Activated CD4-positive, CD25-positive, alpha-beta regulatory T cell treated with anti-CD3 and anti-CD28 coated beads, Interleukin-2, amount 50 U/mL, for 24 hours (primary cell): ENCODE results near the gene SLC7A1.

Source experiments
- ATAC-seq, 2 donors: fragments of 150-1000 bp; cut with Tn5 transposase; one replicate each; pipeline ENCODE4 v1.10.0; 2021; ENCODE audit warnings: mild to moderate bottlenecking in 1 of 2, moderate library complexity in 1 of 2

SLC7A1 gene

GRCh38 chr13:29508130-29508875, 87.2 kb downstream of the SLC7A1 start:
- ATAC-seq, result peak; percentile 58 to 67

- no peak for ATAC-seq
Observed at GRCh38 chr13:29507356-29507755, 88.1 kb downstream of the SLC7A1 start.

- no peak for ATAC-seq
Observed at GRCh38 chr13:29505950-29506349, 89.5 kb downstream of the SLC7A1 start.

GRCh38 chr13:29505511-29505910, 90.0 kb downstream of the SLC7A1 start:
- no peak for ATAC-seq

- ATAC-seq, result no peak
Observed at GRCh38 chr13:29504691-29505090, 90.8 kb downstream of the SLC7A1 start.

- ATAC-seq, result no peak
Observed at GRCh38 chr13:29503041-29503837, 92.2 kb downstream of the SLC7A1 start.

GRCh38 chr13:29502391-29503008, 93.0 kb downstream of the SLC7A1 start:
- ATAC-seq, result no peak

- peak in 1 of 2 donors; percentile 9 for ATAC-seq
Observed at GRCh38 chr13:29501674-29502073, 93.8 kb downstream of the SLC7A1 start.

GRCh38 chr13:29500386-29500785, 95.1 kb downstream of the SLC7A1 start:
- no peak for ATAC-seq

- ATAC-seq, result no peak
Observed at GRCh38 chr13:29499506-29500165, 95.9 kb downstream of the SLC7A1 start.

GRCh38 chr13:29498426-29499040, 97.0 kb downstream of the SLC7A1 start:
- no peak for ATAC-seq

- ATAC-seq, result no peak
Observed at GRCh38 chr13:29497137-29497654, 98.3 kb downstream of the SLC7A1 start.

- peak; percentile 33 to 34 for ATAC-seq
Observed at GRCh38 chr13:29496241-29496712, 99.2 kb downstream of the SLC7A1 start.

- no peak for ATAC-seq
Observed at GRCh38 chr13:29494520-29494919, 101.0 kb downstream of the SLC7A1 start.

- ATAC-seq, result no peak
Observed at GRCh38 chr13:29493796-29494195, 101.7 kb downstream of the SLC7A1 start.

GRCh38 chr13:29491248-29491647, 104.2 kb downstream of the SLC7A1 start:
- no peak for ATAC-seq

- ATAC-seq, result no peak
Observed at GRCh38 chr13:29490561-29490885, 105.0 kb downstream of the SLC7A1 start.

GRCh38 chr13:29489650-29490560, 105.6 kb downstream of the SLC7A1 start:
- no peak for ATAC-seq

GRCh38 chr13:29487466-29488454, 107.7 kb downstream of the SLC7A1 start:
- no peak for ATAC-seq

GRCh38 chr13:29486551-29486950, 108.9 kb downstream of the SLC7A1 start:
- ATAC-seq, result no peak
